Effector memory CD8-positive, alpha-beta T cell (primary cell): ENCODE results near the gene ZNF592.
A peak's percentile ranks its signal among the peaks of the same experiment; 100 is the strongest.

Experiments used
- ATAC-seq: fragments of 150-1000 bp; cut with Tn5 transposase; replicated peaks from 2 replicates; pipeline ENCODE4 v1.10.0; 2021; ENCODE audit warnings: mild to moderate bottlenecking, moderate library complexity
- DNase-seq, 3 experiments: peaks; one replicate each; pipeline ENCODE4 v3.0.0; 2021
- H3K27ac Mint-ChIP-seq, 2 donors: one replicate each; pipeline ENCODE4 v1.8.0; 2022; ENCODE audit warnings: mild to moderate bottlenecking in 2 of 2, mixed read lengths in 2 of 2, moderate library complexity in 2 of 2
- H3K27me3 Mint-ChIP-seq, 2 donors: one replicate each; pipeline ENCODE4 v1.8.0; 2022; ENCODE audit warnings: mixed read lengths in 2 of 2
- H3K36me3 Mint-ChIP-seq: one replicate; pipeline ENCODE4 v1.8.0; 2022; ENCODE audit warnings: mild to moderate bottlenecking, moderate library complexity, mixed read lengths; ENCODE audit not compliant: insufficient read depth
- H3K4me1 Mint-ChIP-seq, 2 donors: one replicate each; pipeline ENCODE4 v1.8.0; 2022; ENCODE audit warnings: low read depth in 2 of 2, mixed read lengths in 2 of 2
- H3K4me3 Mint-ChIP-seq, 2 donors: one replicate each; pipeline ENCODE4 v1.8.0; 2022; ENCODE audit warnings: mild to moderate bottlenecking in 2 of 2, mixed read lengths in 2 of 2, moderate library complexity in 2 of 2
- H3K9me3 Mint-ChIP-seq, 2 donors: one replicate each; pipeline ENCODE4 v1.8.0; 2022; ENCODE audit warnings: mixed read lengths in 2 of 2

ZNF592 gene

GRCh38 chr15:84811151-84811550 is 62.8 kb downstream of the ZNF592 start:
- H3K27me3 Mint-ChIP-seq = peaks cover 0 to 13% of the 10 kb centered on the region in 2 donors
- H3K9me3 Mint-ChIP-seq = no peaks in the 10 kb centered on the region
- no peak overlapping the region for H3K27ac Mint-ChIP-seq
- peaks cover 5 to 7% of the 10 kb centered on the region in 2 donors for H3K4me1 Mint-ChIP-seq
- H3K4me3 Mint-ChIP-seq = no peak overlapping the region
- DNase-seq (no peak), ATAC-seq (no peak)
- H3K36me3 Mint-ChIP-seq = peaks cover 6% of the 10 kb centered on the region

GRCh38 chr15:84811828-84812227 is 63.4 kb downstream of the ZNF592 start:
- DNase-seq (no peak), ATAC-seq (no peak)
- H3K4me3 Mint-ChIP-seq = no peak overlapping the region
- H3K4me1 Mint-ChIP-seq = peaks cover 4 to 8% of the 10 kb centered on the region in 2 donors
- no peaks in the 10 kb centered on the region for H3K9me3 Mint-ChIP-seq
- H3K27me3 Mint-ChIP-seq = peaks cover 0 to 20% of the 10 kb centered on the region in 2 donors
- no peak overlapping the region for H3K27ac Mint-ChIP-seq
- peaks cover under 1% of the 10 kb centered on the region for H3K36me3 Mint-ChIP-seq

- no peak overlapping the region for H3K4me3 Mint-ChIP-seq
- peaks cover 4 to 6% of the 10 kb centered on the region in 2 donors for H3K4me1 Mint-ChIP-seq
- ATAC-seq = no peak
- H3K27ac Mint-ChIP-seq = no peak overlapping the region
- H3K36me3 Mint-ChIP-seq = no peaks in the 10 kb centered on the region
- H3K27me3 Mint-ChIP-seq = peaks cover 0 to 21% of the 10 kb centered on the region in 2 donors
- H3K9me3 Mint-ChIP-seq = no peaks in the 10 kb centered on the region
- no peak for DNase-seq
Measured at GRCh38 chr15:84812842-84813241, 64.5 kb downstream of the ZNF592 start.

GRCh38 chr15:84813435-84813834 is 65.0 kb downstream of the ZNF592 start:
- H3K36me3 Mint-ChIP-seq = no peaks in the 10 kb centered on the region
- no peaks in the 10 kb centered on the region for H3K9me3 Mint-ChIP-seq
- DNase-seq (no peak), ATAC-seq (no peak)
- peaks cover 4 to 8% of the 10 kb centered on the region in 2 donors for H3K4me1 Mint-ChIP-seq
- peaks cover 0 to 21% of the 10 kb centered on the region in 2 donors for H3K27me3 Mint-ChIP-seq
- no peak overlapping the region for H3K27ac Mint-ChIP-seq
- no peak overlapping the region for H3K4me3 Mint-ChIP-seq

GRCh38 chr15:84813931-84814330 is 65.5 kb downstream of the ZNF592 start:
- Mint-ChIP-seq H3K36me3 (no peaks in the 10 kb centered on the region), H3K27ac (no peak overlapping the region)
- no peak for ATAC-seq

GRCh38 chr15:84814916-84815315 is 66.5 kb downstream of the ZNF592 start:
- H3K4me1 Mint-ChIP-seq = peaks cover 4 to 8% of the 10 kb centered on the region in 2 donors

More at GRCh38 chr15:84813931-84814330, 65.5 kb downstream of the ZNF592 start:
- H3K4me3 Mint-ChIP-seq = no peak overlapping the region
- peaks cover 0 to 21% of the 10 kb centered on the region in 2 donors for H3K27me3 Mint-ChIP-seq
- DNase-seq = no peak
- no peaks in the 10 kb centered on the region for H3K9me3 Mint-ChIP-seq
- peaks cover 4 to 8% of the 10 kb centered on the region in 2 donors for H3K4me1 Mint-ChIP-seq

GRCh38 chr15:84816694-84817465 is 68.5 kb downstream of the ZNF592 start, which contains the start of gene ALPK3:
TSS of gene ALPK3 (plus strand) at chr15:84817356. CDS start at chr15:84817453, 97 bp downstream.
- no peaks in the 10 kb centered on the region for H3K36me3 Mint-ChIP-seq
- H3K9me3 Mint-ChIP-seq = no peaks in the 10 kb centered on the region
- peaks cover 2 to 5% of the 10 kb centered on the region in 2 donors for H3K4me1 Mint-ChIP-seq
- H3K27me3 Mint-ChIP-seq = peaks cover 0 to 21% of the 10 kb centered on the region in 2 donors
- DNase-seq (no peak), ATAC-seq (no peak)
- peak within 1 kb of the TSS in 1 of 2 donors; percentile 25 for H3K27ac Mint-ChIP-seq
- H3K4me3 Mint-ChIP-seq = no peak within 1 kb of the TSS

More at GRCh38 chr15:84814916-84815315, 66.5 kb downstream of the ZNF592 start:
- Mint-ChIP-seq H3K36me3 (no peaks in the 10 kb centered on the region), H3K27ac (no peak overlapping the region), H3K4me3 (no peak overlapping the region), H3K9me3 (no peaks in the 10 kb centered on the region), H3K27me3 (peaks cover 0 to 21% of the 10 kb centered on the region in 2 donors)
- ATAC-seq = no peak
- DNase-seq = no peak

- Mint-ChIP-seq H3K4me3 (no peak overlapping the region), H3K4me1 (peaks cover 0 to 5% of the 10 kb centered on the region in 2 donors), H3K9me3 (no peaks in the 10 kb centered on the region), H3K27ac (peak overlapping the region in 1 of 2 donors; percentile 25), H3K27me3 (peaks cover 0 to 21% of the 10 kb centered on the region in 2 donors), H3K36me3 (no peaks in the 10 kb centered on the region)
- DNase-seq (no peak), ATAC-seq (no peak)
Measured at GRCh38 chr15:84817466-84818081, 69.2 kb downstream of the ZNF592 start.

GRCh38 chr15:84818261-84819131 is 70.1 kb downstream of the ZNF592 start:
- H3K27me3 Mint-ChIP-seq = peaks cover 0 to 21% of the 10 kb centered on the region in 2 donors
- no peak for DNase-seq
- no peak overlapping the region for H3K4me3 Mint-ChIP-seq
- H3K36me3 Mint-ChIP-seq = no peaks in the 10 kb centered on the region
- no peak for ATAC-seq
- no peaks in the 10 kb centered on the region for H3K9me3 Mint-ChIP-seq
- peak overlapping the region; percentile 16 to 25 for H3K27ac Mint-ChIP-seq
- H3K4me1 Mint-ChIP-seq = peaks cover 0 to 5% of the 10 kb centered on the region in 2 donors

GRCh38 chr15:84819291-84819768 is 70.9 kb downstream of the ZNF592 start:
- H3K4me1 Mint-ChIP-seq = peaks cover 0 to 5% of the 10 kb centered on the region in 2 donors
- H3K27ac Mint-ChIP-seq = peak overlapping the region; percentile 16 to 25
- no peaks in the 10 kb centered on the region for H3K9me3 Mint-ChIP-seq
- DNase-seq (no peak), ATAC-seq (no peak)
- H3K4me3 Mint-ChIP-seq = no peak overlapping the region
- H3K27me3 Mint-ChIP-seq = peaks cover 0 to 21% of the 10 kb centered on the region in 2 donors
- H3K36me3 Mint-ChIP-seq = no peaks in the 10 kb centered on the region

- ATAC-seq (no peak), DNase-seq (no peak)
- Mint-ChIP-seq H3K9me3 (no peaks in the 10 kb centered on the region), H3K4me1 (peaks cover 0 to 5% of the 10 kb centered on the region in 2 donors), H3K36me3 (no peaks in the 10 kb centered on the region), H3K4me3 (no peak overlapping the region), H3K27me3 (peaks cover 0 to 21% of the 10 kb centered on the region in 2 donors), H3K27ac (no peak overlapping the region)
Measured at GRCh38 chr15:84819791-84820190, 71.4 kb downstream of the ZNF592 start.

GRCh38 chr15:84821501-84822021 is 73.2 kb downstream of the ZNF592 start:
- Mint-ChIP-seq H3K4me1 (peaks cover 0 to 4% of the 10 kb centered on the region in 2 donors), H3K27me3 (peaks cover 0 to 4% of the 10 kb centered on the region in 2 donors), H3K9me3 (no peaks in the 10 kb centered on the region), H3K36me3 (no peaks in the 10 kb centered on the region), H3K4me3 (no peak overlapping the region), H3K27ac (peak overlapping the region in 1 of 2 donors; percentile 6)
- ATAC-seq = no peak
- no peak for DNase-seq
